Endothelial cell of umbilical vein (primary cell): ENCODE data around the gene CD58. TPM values are rescaled to one million over a fixed set of nuclear protein-coding genes. Genes with fewer than 3 reads are reported as not detected.

Experiments
- BruUV-seq: library from RNA; stranded (reverse); fragments of 400-500 nt; replicated peaks from 2 replicates; lab custom pipeline; 2021; lab: Mats Ljungman, UMichigan
- CTCF ChIA-PET: fragments of 300-600, 350-600 bp; sonication (Branson Sonifier 250); formaldehyde crosslinking; loops from one replicate; lab custom pipeline; 2021; ENCODE audit warnings: antibody characterized with exemption, inconsistent platforms; lab: Charles Lee
- POLR2A ChIA-PET: fragments of 300-600, 350-600 bp; sonication (Branson Sonifier 250); formaldehyde crosslinking; loops from one replicate; lab custom pipeline; 2021; ENCODE audit warnings: antibody characterized with exemption, inconsistent platforms; lab: Charles Lee
- DNase-seq: peaks from one replicate; pipeline ENCODE4 v3.0.0-alpha.2; 2011; ENCODE audit warnings: low read depth, low spot score
- FAIRE-seq: peaks from 2 replicates; lab custom pipeline; 2011; peaks lifted over from hg19 to GRCh38; lab: Jason Lieb, UNC
- H2AFZ ChIP-seq: 2 replicates; pipeline ENCODE4 v1.6.0; 2012; ENCODE audit warnings: low read depth, low read length, control low read depth, inconsistent platforms
- H3K27ac ChIP-seq: 2 replicates; pipeline ENCODE4 v1.5.1; 2011; ENCODE audit warnings: low read depth, mild to moderate bottlenecking, control low read depth, low read length, moderate library complexity; ENCODE audit not compliant: insufficient read depth
- H3K27me3 ChIP-seq, 2 experiments: 2 replicates each; pipeline versions ENCODE4 v1.6.0 to v1.6.1; 2011; ENCODE audit warnings: low read length in 2 of 2, mixed read lengths in 1 of 2; ENCODE audit not compliant: control insufficient read depth in 2 of 2, insufficient read depth in 2 of 2
- H3K36me3 ChIP-seq, 2 experiments: 2 replicates in 1 of 2; 3 replicates in 1 of 2; pipeline ENCODE4 v1.5.1; 2011; ENCODE audit warnings: low read length in 2 of 2, mild to moderate bottlenecking in 1 of 2, moderate library complexity in 1 of 2; ENCODE audit not compliant: control insufficient read depth in 2 of 2, insufficient read depth in 2 of 2; ENCODE audit errors: extremely low read depth in 1 of 2
- H3K4me1 ChIP-seq: 3 replicates; pipeline ENCODE4 v1.5.1; 2011; ENCODE audit warnings: mild to moderate bottlenecking, low read length; ENCODE audit not compliant: control insufficient read depth, insufficient read depth; ENCODE audit errors: extremely low read depth
- H3K4me2 ChIP-seq: 2 replicates; pipeline ENCODE4 v1.6.1; 2011; ENCODE audit warnings: low read length, control low read depth, mixed read lengths; ENCODE audit not compliant: insufficient read depth
- H3K4me3 ChIP-seq, 3 experiments: fragments of 200-600 bp in 1 of 3; sonication (generic), shearing (Covaris generic) in 1 of 3; replicated peaks in 1 of 3; 2 replicates each; pipeline ENCODE4 v1.5.1; 2011 to 2016; ENCODE audit warnings: control low read depth in 3 of 3, low read length in 3 of 3, mild to moderate bottlenecking in 2 of 3, inconsistent platforms in 1 of 3, low read depth in 1 of 3, moderate library complexity in 1 of 3; ENCODE audit not compliant: insufficient read depth in 1 of 3
- H3K79me2 ChIP-seq: 2 replicates; pipeline ENCODE4 v1.6.0; 2012; ENCODE audit warnings: low read length, inconsistent platforms; ENCODE audit not compliant: control insufficient read depth, insufficient read depth
- H3K9ac ChIP-seq: replicated peaks from 2 replicates; pipeline ENCODE3; 2011; ENCODE audit warnings: low read length, control low read depth; ENCODE audit not compliant: insufficient read depth; ENCODE audit errors: extremely low read depth
- H3K9me1 ChIP-seq: replicated peaks from 3 replicates; pipeline ENCODE4 v1.6.0; 2011; ENCODE audit warnings: mild to moderate bottlenecking, low read length; ENCODE audit not compliant: control insufficient read depth, insufficient read depth; ENCODE audit errors: extremely low read depth
- H3K9me3 ChIP-seq: replicated peaks from 2 replicates; pipeline ENCODE4 v1.5.1; 2012; ENCODE audit warnings: low read length, inconsistent platforms; ENCODE audit not compliant: control insufficient read depth, insufficient read depth
- H4K20me1 ChIP-seq: replicated peaks from 2 replicates; pipeline ENCODE3; 2011; ENCODE audit warnings: mild to moderate bottlenecking, low read length; ENCODE audit not compliant: control insufficient read depth, insufficient read depth; ENCODE audit errors: extremely low read depth
- EZH2 ChIP-seq: IDR thresholded peaks from 2 replicates; pipeline ENCODE4 v1.6.1; 2012; ENCODE audit warnings: borderline replicate concordance, low read depth, mild to moderate bottlenecking, moderate library complexity, low read length, inconsistent platforms; ENCODE audit not compliant: severe bottlenecking
- FOS ChIP-seq: IDR thresholded peaks from 2 replicates; pipeline ENCODE4 v1.6.1; 2011; ENCODE audit warnings: mild to moderate bottlenecking, low read length, moderate library complexity, borderline replicate concordance; ENCODE audit not compliant: insufficient read depth
- GATA2 ChIP-seq: IDR thresholded peaks from 2 replicates; pipeline ENCODE4 v1.7.0; 2011; ENCODE audit warnings: low read depth, mild to moderate bottlenecking, moderate library complexity, mixed read lengths, low read length; ENCODE audit not compliant: insufficient read length, insufficient read depth
- JUN ChIP-seq: IDR thresholded peaks from 2 replicates; pipeline ENCODE4 v1.6.1; 2011; ENCODE audit warnings: borderline replicate concordance, low read depth; ENCODE audit not compliant: insufficient read length, insufficient read depth
- MYC ChIP-seq: IDR thresholded peaks from one replicate; pipeline ENCODE4 v1.6.1; 2011; ENCODE audit warnings: mild to moderate bottlenecking, low read depth, low read length
- POLR2A ChIP-seq: IDR thresholded peaks from 2 replicates; pipeline ENCODE4 v1.6.1; 2012; ENCODE audit warnings: low read depth, mild to moderate bottlenecking, control low read depth, low read length
- POLR2AphosphoS5 ChIP-seq: IDR thresholded peaks from 2 replicates; pipeline ENCODE4 v1.6.1; 2012; ENCODE audit warnings: low read depth, mild to moderate bottlenecking, control low read depth, low read length, moderate library complexity; ENCODE audit not compliant: insufficient read depth
- dilution Hi-C: fragments of 300-500 bp; cut with MboI; formaldehyde crosslinking; loops from one replicate; pipeline ENCODE4 v1.15.0; 2019; ENCODE audit warnings: low sequenced_read_pairs; ENCODE audit not compliant: extremely low pct_ligation_motif_present
- intact Hi-C: fragments of 100-400 bp; cut with micrococcal nuclease; formaldehyde crosslinking; loops from one replicate; pipeline ENCODE4 v1.10.0; 2022
- polyA plus RNA-seq, 4 experiments: library from polyadenylated mRNA; depleted of rRNA in 3 of 4; stranded (reverse) in 3 of 4; unstranded in 1 of 4; fragments of >200 nt; gene quantifications; 2 replicates each; pipeline versions ENCODE4 v1.2.1 to v1.2.3, GENCODE V29; 2011 to 2012; ENCODE audit warnings: missing spikeins in 1 of 4
- total RNA-seq: library from RNA; stranded (reverse); gene quantifications from 2 replicates; pipeline ENCODE4 v1.2.3, GENCODE V29; 2021
- TF ChIP-seq, protein P1 (sequence below): IDR thresholded peaks from 2 replicates; pipeline ENCODE4 v1.6.1; 2011; ENCODE audit not compliant: insufficient read depth, insufficient read length
- TF ChIP-seq, protein P2 (sequence below), 2 donors: IDR thresholded peaks; 1 replicate in 1 of 2; 2 replicates in 1 of 2; pipeline ENCODE4 v1.5.1; 2011; ENCODE audit warnings: low read length in 2 of 2, mild to moderate bottlenecking in 2 of 2, moderate library complexity in 2 of 2, control low read depth in 1 of 2, inconsistent platforms in 1 of 2, low read depth in 1 of 2; ENCODE audit not compliant: insufficient read depth in 1 of 2; ENCODE audit errors: extremely low read depth in 1 of 2

CD58 gene
- total and polyA plus RNA-seq, 2 donors (not counting 3 experiments of a cell fraction or from before 2014, with no cell fraction given): 9.8 to 12.7 TPM

DNA sequence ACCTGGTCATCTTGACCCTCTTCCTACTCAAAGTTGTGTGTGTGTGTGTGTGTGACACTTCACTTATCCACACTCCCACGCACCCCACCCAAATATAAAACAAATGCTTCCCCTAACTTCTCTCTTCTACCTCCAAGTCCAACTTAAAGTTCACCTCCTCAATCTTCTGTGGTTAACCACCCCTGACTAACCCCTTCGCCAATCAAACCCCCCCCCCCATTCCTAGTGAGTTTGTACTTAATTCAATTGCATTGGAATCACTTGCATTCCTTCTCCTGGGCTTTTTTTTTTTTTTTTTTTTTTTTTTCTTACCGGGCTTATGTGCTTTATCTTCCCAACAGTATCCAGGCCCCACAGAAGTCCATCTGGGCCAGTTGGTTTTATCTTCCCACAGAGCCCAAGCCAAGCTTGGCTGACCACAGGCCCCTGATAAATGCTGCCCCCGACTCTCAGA is 78.4 kb downstream of the CD58 start:
- Histone ChIP-seq H4K20me1 (no peaks in the 10 kb centered on the region), H3K79me2 (no peaks in the 10 kb centered on the region), H3K4me2 (no peak overlapping the region), H3K4me1 (peaks cover 25% of the 10 kb centered on the region), H2AFZ (no peak overlapping the region), H3K9me3 (no peaks in the 10 kb centered on the region), H3K27me3 (no peaks in the 10 kb centered on the region), H3K9me1 (no peaks in the 10 kb centered on the region), H3K4me3 (no peak overlapping the region), H3K36me3 (no peaks in the 10 kb centered on the region), H3K27ac (no peak overlapping the region), H3K9ac (no peak overlapping the region)
- TF ChIP-seq, protein P1, sequence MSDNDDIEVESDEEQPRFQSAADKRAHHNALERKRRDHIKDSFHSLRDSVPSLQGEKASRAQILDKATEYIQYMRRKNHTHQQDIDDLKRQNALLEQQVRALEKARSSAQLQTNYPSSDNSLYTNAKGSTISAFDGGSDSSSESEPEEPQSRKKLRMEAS: no peak
- TF ChIP-seq GATA2 (no peak), POLR2AphosphoS5 (no peak), EZH2 (no peak), MYC (no peak), POLR2A (no peak), JUN (no peak), FOS (no peak)
- TF ChIP-seq, protein P2, sequence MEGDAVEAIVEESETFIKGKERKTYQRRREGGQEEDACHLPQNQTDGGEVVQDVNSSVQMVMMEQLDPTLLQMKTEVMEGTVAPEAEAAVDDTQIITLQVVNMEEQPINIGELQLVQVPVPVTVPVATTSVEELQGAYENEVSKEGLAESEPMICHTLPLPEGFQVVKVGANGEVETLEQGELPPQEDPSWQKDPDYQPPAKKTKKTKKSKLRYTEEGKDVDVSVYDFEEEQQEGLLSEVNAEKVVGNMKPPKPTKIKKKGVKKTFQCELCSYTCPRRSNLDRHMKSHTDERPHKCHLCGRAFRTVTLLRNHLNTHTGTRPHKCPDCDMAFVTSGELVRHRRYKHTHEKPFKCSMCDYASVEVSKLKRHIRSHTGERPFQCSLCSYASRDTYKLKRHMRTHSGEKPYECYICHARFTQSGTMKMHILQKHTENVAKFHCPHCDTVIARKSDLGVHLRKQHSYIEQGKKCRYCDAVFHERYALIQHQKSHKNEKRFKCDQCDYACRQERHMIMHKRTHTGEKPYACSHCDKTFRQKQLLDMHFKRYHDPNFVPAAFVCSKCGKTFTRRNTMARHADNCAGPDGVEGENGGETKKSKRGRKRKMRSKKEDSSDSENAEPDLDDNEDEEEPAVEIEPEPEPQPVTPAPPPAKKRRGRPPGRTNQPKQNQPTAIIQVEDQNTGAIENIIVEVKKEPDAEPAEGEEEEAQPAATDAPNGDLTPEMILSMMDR (IDR thresholded peaks at IDR 0.05; ENCODE audit: extremely low read depth in 1 of 2, insufficient read depth in 1 of 2, low read depth in 1 of 2, low read length in 2 of 2): no peak
- DNase-seq (no peak), FAIRE-seq (no peak)
- intact Hi-C loops (no loop called here), dilution Hi-C loops (loop anchor here (25.0 kb wide), 1 partner anchor 105 kb away; no protein-coding TSS in a partner anchor)
- no TSS peak for BruUV-seq
- POLR2A ChIA-PET: no interaction called here
- CTCF ChIA-PET: interaction anchor here (0.7 to 3.6 kb wide), 3 partner anchors 340 to 353 kb away, joined by 3 to 34 read pairs (median 5); no protein-coding TSS in a partner anchor
